Fibroblast of skin of abdomen (primary cell): ENCODE data around the gene ATG10.
"Not testable (repeated sequence)": the region's sequence is repeated elsewhere in the genome, so short reads cannot be mapped to it uniquely, and the experiment has no call there.

ENCODE experiments used
- DNase-seq: peaks from one replicate; pipeline ENCODE4 v3.0.0-alpha.2; 2013

Gene ATG10

GRCh38 chr5:81983148-81983547 lies 11.3 kb downstream of the ATG10 start:
- not testable (repeated sequence) for DNase-seq

- not testable (repeated sequence) for DNase-seq
Observed at GRCh38 chr5:81983563-81983962, 11.7 kb downstream of the ATG10 start.

GRCh38 chr5:81986126-81986525 lies 14.3 kb downstream of the ATG10 start:
- DNase-seq: no peak

GRCh38 chr5:81989204-81989603 lies 17.4 kb downstream of the ATG10 start:
- no peak for DNase-seq

GRCh38 chr5:81994679-81995078 lies 22.9 kb downstream of the ATG10 start:
- DNase-seq: no peak

GRCh38 chr5:81995407-81995806 lies 23.6 kb downstream of the ATG10 start:
- no peak for DNase-seq

- DNase-seq: peak; percentile 6
Observed at GRCh38 chr5:82004511-82004910, 32.7 kb downstream of the ATG10 start.

- not testable (repeated sequence) for DNase-seq
Observed at GRCh38 chr5:82009869-82010268, 38.0 kb downstream of the ATG10 start.

GRCh38 chr5:82010696-82011095 lies 38.9 kb downstream of the ATG10 start:
- DNase-seq: no peak

- DNase-seq: peak; percentile 37
Observed at GRCh38 chr5:82011761-82012160, 39.9 kb downstream of the ATG10 start.

GRCh38 chr5:82014644-82015043 lies 42.8 kb downstream of the ATG10 start:
- not testable (repeated sequence) for DNase-seq

- peak; percentile 5 for DNase-seq
Observed at GRCh38 chr5:82018462-82018861, 46.6 kb downstream of the ATG10 start.

GRCh38 chr5:82019342-82020138 lies 47.7 kb downstream of the ATG10 start:
- DNase-seq: no peak

- DNase-seq: no peak
Observed at GRCh38 chr5:82022499-82022898, 50.7 kb downstream of the ATG10 start.

- no peak for DNase-seq
Observed at GRCh38 chr5:82023644-82024043, 51.8 kb downstream of the ATG10 start.

- DNase-seq: no peak
Observed at GRCh38 chr5:82031220-82032119, 59.6 kb downstream of the ATG10 start.

- not testable (repeated sequence) for DNase-seq
Observed at GRCh38 chr5:82042894-82043293, 71.1 kb downstream of the ATG10 start.

- no peak for DNase-seq
Observed at GRCh38 chr5:82044010-82044409, 72.2 kb downstream of the ATG10 start.

GRCh38 chr5:82045554-82046275 lies 73.9 kb downstream of the ATG10 start:
- peak; percentile 69 for DNase-seq

GRCh38 chr5:82046276-82046647 lies 74.4 kb downstream of the ATG10 start:
- DNase-seq: no peak

- no peak for DNase-seq
Observed at GRCh38 chr5:82050955-82051354, 79.1 kb downstream of the ATG10 start.

- no peak for DNase-seq
Observed at GRCh38 chr5:82054004-82054710, 82.3 kb downstream of the ATG10 start.
